Liver (tissue), 9 donors: ENCODE measurements around the gene AP1M2. TPM values are rescaled to one million over a fixed set of nuclear protein-coding genes. Genes with fewer than 3 reads are reported as not detected.

Experiments used
- DNase-seq: peaks from one replicate; pipeline ENCODE4 v3.0.0-alpha.2; 2017; ENCODE audit warnings: low spot score
- H3K27ac ChIP-seq, 2 donors: one replicate each; pipeline ENCODE4 v1.7.0; 2013; ENCODE audit warnings: inconsistent platforms in 2 of 2, low read length in 2 of 2, control low read depth in 1 of 2, low read depth in 1 of 2, mild to moderate bottlenecking in 1 of 2
- H3K27me3 ChIP-seq, 4 donors: one replicate each; pipeline versions ENCODE4 v1.6.1 to v1.7.0; 2013; ENCODE audit warnings: low read length in 3 of 4, inconsistent platforms in 1 of 4, mild to moderate bottlenecking in 1 of 4, moderate library complexity in 1 of 4; ENCODE audit not compliant: control insufficient read depth in 4 of 4, insufficient read depth in 4 of 4
- H3K36me3 ChIP-seq, 4 donors: one replicate each; pipeline versions ENCODE4 v1.6.1 to v1.7.0; 2013; ENCODE audit warnings: low read length in 3 of 4, mild to moderate bottlenecking in 3 of 4, low read depth in 1 of 4, moderate library complexity in 1 of 4; ENCODE audit not compliant: control insufficient read depth in 4 of 4, insufficient read depth in 3 of 4
- H3K4me1 ChIP-seq, 4 donors: one replicate each; pipeline versions ENCODE4 v1.6.1 to v1.7.0; 2013; ENCODE audit warnings: low read length in 3 of 4, mild to moderate bottlenecking in 3 of 4, moderate library complexity in 1 of 4; ENCODE audit not compliant: control insufficient read depth in 4 of 4, insufficient read depth in 4 of 4
- H3K4me3 ChIP-seq, 3 donors: one replicate each; pipeline versions ENCODE4 v1.6.1 to v1.7.0; 2013; ENCODE audit warnings: low read length in 3 of 3, control low read depth in 1 of 3, low read depth in 1 of 3, mild to moderate bottlenecking in 1 of 3
- H3K9ac ChIP-seq, 2 donors: one replicate each; pipeline ENCODE4 v1.7.0; 2013; ENCODE audit warnings: low read length in 2 of 2, mild to moderate bottlenecking in 2 of 2, moderate library complexity in 2 of 2, control low read depth in 1 of 2, low read depth in 1 of 2
- H3K9me3 ChIP-seq, 4 donors: one replicate each; pipeline versions ENCODE4 v1.6.1 to v1.7.0; 2013; ENCODE audit warnings: low read length in 3 of 4; ENCODE audit not compliant: control insufficient read depth in 4 of 4
- EGR1 ChIP-seq, 2 donors: IDR thresholded peaks; 2 replicates each; pipeline ENCODE4 v1.6.1; 2016 to 2018; ENCODE audit warnings: antibody characterized with exemption in 2 of 2, low read depth in 2 of 2
- FOXA1 ChIP-seq: IDR thresholded peaks from 2 replicates; pipeline ENCODE4 v1.6.1; 2016; ENCODE audit warnings: antibody characterized with exemption
- FOXA2 ChIP-seq: IDR thresholded peaks from 2 replicates; pipeline ENCODE4 v1.6.1; 2016; ENCODE audit warnings: antibody characterized with exemption
- GABPA ChIP-seq, 2 donors: IDR thresholded peaks in 1 of 2; conservative IDR thresholded peaks in 1 of 2; 2 replicates each; pipeline ENCODE4 v1.6.1; 2016; ENCODE audit warnings: antibody characterized with exemption in 2 of 2, mild to moderate bottlenecking in 1 of 2, moderate library complexity in 1 of 2
- HNF4A ChIP-seq, 2 donors: conservative IDR thresholded peaks; 2 replicates each; pipeline ENCODE4 v1.6.1; 2016; ENCODE audit warnings: antibody characterized with exemption in 2 of 2, mild to moderate bottlenecking in 2 of 2
- HNF4G ChIP-seq: IDR thresholded peaks from 2 replicates; pipeline ENCODE4 v1.6.1; 2016; ENCODE audit warnings: antibody characterized with exemption
- JUND ChIP-seq, 2 donors: IDR thresholded peaks; 2 replicates each; pipeline ENCODE4 v1.6.1; 2016; ENCODE audit warnings: antibody characterized with exemption in 2 of 2
- MAX ChIP-seq: IDR thresholded peaks from 2 replicates; pipeline ENCODE4 v1.6.1; 2016; ENCODE audit warnings: antibody characterized with exemption
- NR2F2 ChIP-seq: IDR thresholded peaks from 2 replicates; pipeline ENCODE4 v1.6.1; 2016; ENCODE audit warnings: antibody characterized with exemption
- RAD21 ChIP-seq, 2 donors: IDR thresholded peaks; 2 replicates each; pipeline ENCODE4 v1.6.1; 2016; ENCODE audit warnings: antibody characterized with exemption in 2 of 2, mild to moderate bottlenecking in 2 of 2
- RXRA ChIP-seq, 2 donors: IDR thresholded peaks; 2 replicates each; pipeline ENCODE4 v1.6.1; 2017 to 2018; ENCODE audit warnings: antibody characterized with exemption in 2 of 2, mild to moderate bottlenecking in 1 of 2
- SP1 ChIP-seq: IDR thresholded peaks from 2 replicates; pipeline ENCODE4 v1.6.1; 2018; ENCODE audit warnings: antibody characterized with exemption, mild to moderate bottlenecking
- TAF1 ChIP-seq: conservative IDR thresholded peaks from 2 replicates; pipeline ENCODE4 v1.6.1; 2016; ENCODE audit warnings: antibody characterized with exemption, mild to moderate bottlenecking
- YY1 ChIP-seq: IDR thresholded peaks from 2 replicates; pipeline ENCODE4 v1.6.1; 2016; ENCODE audit warnings: antibody characterized with exemption, mild to moderate bottlenecking
- WGBS: extraction: QIAGEN DNeasy Blood & Tissue Kit; methylation state at CpG from one replicate; pipeline ENCODE4 v1.1.7; 2013; 5-methylcytosine and 5-hydroxymethylcytosine counted together
- polyA plus RNA-seq, 2 donors: library from polyadenylated mRNA; stranded (reverse) in 1 of 2; unstranded in 1 of 2; fragments of 200-250 nt in 1 of 2; fragments of >200 nt in 1 of 2; fragmentation: Nextera tagmentation in 1 of 2; extraction: Ambion mirVana in 1 of 2; gene quantifications; one replicate each; pipeline versions ENCODE4 v1.2.1 to v1.2.3, GENCODE V29; 2013 to 2015
- total RNA-seq, 2 donors: library from RNA; depleted of rRNA; stranded (reverse); fragments of >200 nt; gene quantifications; one replicate each; pipeline ENCODE4 v1.2.3, GENCODE V29; 2014
- TF ChIP-seq, protein P1 (sequence below): IDR thresholded peaks from 2 replicates; pipeline ENCODE4 v1.6.1; 2016; ENCODE audit warnings: antibody characterized with exemption, mild to moderate bottlenecking
- TF ChIP-seq, protein P2 (sequence below): fragments of 150-350 bp; IDR thresholded peaks from 2 replicates; pipeline ENCODE4 v1.5.1; 2017; ENCODE audit warnings: improper control_type of control experiment, low read depth, low read length; ENCODE audit not compliant: missing input control
- TF ChIP-seq, protein P3 (sequence below): IDR thresholded peaks from 2 replicates; pipeline ENCODE4 v1.6.1; 2016; ENCODE audit warnings: antibody characterized with exemption
- TF ChIP-seq, protein P4 (sequence below): IDR thresholded peaks from 2 replicates; pipeline ENCODE4 v1.6.1; 2016; ENCODE audit warnings: antibody characterized with exemption
- donor health status: healthy.
- donor health status: healthy.
- donor health status: healthy.
- donor health status: healthy.
- donor health status: healthy.

AP1M2 gene
- total and polyA plus RNA-seq, 4 donors, result 0.42 to 1.3 (median 0.70) TPM

DNA sequence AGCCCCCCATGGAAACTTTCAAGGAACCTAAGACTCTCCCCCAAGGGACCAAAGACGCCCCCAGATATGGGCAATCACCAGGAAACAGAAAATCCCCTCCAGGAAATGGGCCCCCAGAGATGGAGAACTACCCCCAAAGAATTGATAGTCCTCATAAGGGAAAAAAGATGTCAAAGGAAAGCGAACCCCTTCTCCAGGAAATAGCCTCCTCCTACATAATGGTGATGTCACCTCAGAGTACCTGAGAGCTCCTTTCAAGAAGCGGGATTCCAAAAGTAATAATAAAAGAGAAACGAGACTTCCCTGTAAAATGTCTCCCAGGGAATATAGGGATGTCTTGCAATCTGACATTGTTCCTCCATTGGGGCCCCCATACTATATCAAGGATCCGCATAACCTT, 19.5 kb downstream of the AP1M2 start:
- no peaks in the 10 kb centered on the region for H3K27me3 ChIP-seq
- no peak for DNase-seq
- peak overlapping the region; percentile 46 to 65 for H3K27ac ChIP-seq
- H3K4me3 ChIP-seq, result peak overlapping the region in 2 of 3 donors; percentile 55 to 91
- H3K9me3 ChIP-seq, result no peaks in the 10 kb centered on the region
- H3K36me3 ChIP-seq, result peaks cover 0 to 1% (median 0%) of the 10 kb centered on the region in 4 donors
- H3K4me1 ChIP-seq, result peaks cover 13 to 41% (median 23%) of the 10 kb centered on the region in 4 donors
- H3K9ac ChIP-seq, result peak overlapping the region; percentile 22 to 58
- 47% methylated on average over 5 of the region's 5 CpGs for whole genome bisulfite sequencing
- TF ChIP-seq NR2F2, result no peak
- TF ChIP-seq, protein P1, sequence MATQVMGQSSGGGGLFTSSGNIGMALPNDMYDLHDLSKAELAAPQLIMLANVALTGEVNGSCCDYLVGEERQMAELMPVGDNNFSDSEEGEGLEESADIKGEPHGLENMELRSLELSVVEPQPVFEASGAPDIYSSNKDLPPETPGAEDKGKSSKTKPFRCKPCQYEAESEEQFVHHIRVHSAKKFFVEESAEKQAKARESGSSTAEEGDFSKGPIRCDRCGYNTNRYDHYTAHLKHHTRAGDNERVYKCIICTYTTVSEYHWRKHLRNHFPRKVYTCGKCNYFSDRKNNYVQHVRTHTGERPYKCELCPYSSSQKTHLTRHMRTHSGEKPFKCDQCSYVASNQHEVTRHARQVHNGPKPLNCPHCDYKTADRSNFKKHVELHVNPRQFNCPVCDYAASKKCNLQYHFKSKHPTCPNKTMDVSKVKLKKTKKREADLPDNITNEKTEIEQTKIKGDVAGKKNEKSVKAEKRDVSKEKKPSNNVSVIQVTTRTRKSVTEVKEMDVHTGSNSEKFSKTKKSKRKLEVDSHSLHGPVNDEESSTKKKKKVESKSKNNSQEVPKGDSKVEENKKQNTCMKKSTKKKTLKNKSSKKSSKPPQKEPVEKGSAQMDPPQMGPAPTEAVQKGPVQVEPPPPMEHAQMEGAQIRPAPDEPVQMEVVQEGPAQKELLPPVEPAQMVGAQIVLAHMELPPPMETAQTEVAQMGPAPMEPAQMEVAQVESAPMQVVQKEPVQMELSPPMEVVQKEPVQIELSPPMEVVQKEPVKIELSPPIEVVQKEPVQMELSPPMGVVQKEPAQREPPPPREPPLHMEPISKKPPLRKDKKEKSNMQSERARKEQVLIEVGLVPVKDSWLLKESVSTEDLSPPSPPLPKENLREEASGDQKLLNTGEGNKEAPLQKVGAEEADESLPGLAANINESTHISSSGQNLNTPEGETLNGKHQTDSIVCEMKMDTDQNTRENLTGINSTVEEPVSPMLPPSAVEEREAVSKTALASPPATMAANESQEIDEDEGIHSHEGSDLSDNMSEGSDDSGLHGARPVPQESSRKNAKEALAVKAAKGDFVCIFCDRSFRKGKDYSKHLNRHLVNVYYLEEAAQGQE, result no peak
- TF ChIP-seq, protein P2, sequence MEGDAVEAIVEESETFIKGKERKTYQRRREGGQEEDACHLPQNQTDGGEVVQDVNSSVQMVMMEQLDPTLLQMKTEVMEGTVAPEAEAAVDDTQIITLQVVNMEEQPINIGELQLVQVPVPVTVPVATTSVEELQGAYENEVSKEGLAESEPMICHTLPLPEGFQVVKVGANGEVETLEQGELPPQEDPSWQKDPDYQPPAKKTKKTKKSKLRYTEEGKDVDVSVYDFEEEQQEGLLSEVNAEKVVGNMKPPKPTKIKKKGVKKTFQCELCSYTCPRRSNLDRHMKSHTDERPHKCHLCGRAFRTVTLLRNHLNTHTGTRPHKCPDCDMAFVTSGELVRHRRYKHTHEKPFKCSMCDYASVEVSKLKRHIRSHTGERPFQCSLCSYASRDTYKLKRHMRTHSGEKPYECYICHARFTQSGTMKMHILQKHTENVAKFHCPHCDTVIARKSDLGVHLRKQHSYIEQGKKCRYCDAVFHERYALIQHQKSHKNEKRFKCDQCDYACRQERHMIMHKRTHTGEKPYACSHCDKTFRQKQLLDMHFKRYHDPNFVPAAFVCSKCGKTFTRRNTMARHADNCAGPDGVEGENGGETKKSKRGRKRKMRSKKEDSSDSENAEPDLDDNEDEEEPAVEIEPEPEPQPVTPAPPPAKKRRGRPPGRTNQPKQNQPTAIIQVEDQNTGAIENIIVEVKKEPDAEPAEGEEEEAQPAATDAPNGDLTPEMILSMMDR, result no peak
- TF ChIP-seq YY1, result no peak
- TF ChIP-seq FOXA1, result no peak
- TF ChIP-seq RAD21 (IDR thresholded peaks at IDR 0.05), result no peak
- TF ChIP-seq EGR1 (IDR thresholded peaks at IDR 0.05; ENCODE audit: low read depth in 2 of 2), result no peak
- no peak for TF ChIP-seq HNF4A (conservative IDR thresholded peaks at IDR 0.05)
- no peak for TF ChIP-seq RXRA (IDR thresholded peaks at IDR 0.05)
- TF ChIP-seq FOXA2, result no peak
- TF ChIP-seq, protein P3, sequence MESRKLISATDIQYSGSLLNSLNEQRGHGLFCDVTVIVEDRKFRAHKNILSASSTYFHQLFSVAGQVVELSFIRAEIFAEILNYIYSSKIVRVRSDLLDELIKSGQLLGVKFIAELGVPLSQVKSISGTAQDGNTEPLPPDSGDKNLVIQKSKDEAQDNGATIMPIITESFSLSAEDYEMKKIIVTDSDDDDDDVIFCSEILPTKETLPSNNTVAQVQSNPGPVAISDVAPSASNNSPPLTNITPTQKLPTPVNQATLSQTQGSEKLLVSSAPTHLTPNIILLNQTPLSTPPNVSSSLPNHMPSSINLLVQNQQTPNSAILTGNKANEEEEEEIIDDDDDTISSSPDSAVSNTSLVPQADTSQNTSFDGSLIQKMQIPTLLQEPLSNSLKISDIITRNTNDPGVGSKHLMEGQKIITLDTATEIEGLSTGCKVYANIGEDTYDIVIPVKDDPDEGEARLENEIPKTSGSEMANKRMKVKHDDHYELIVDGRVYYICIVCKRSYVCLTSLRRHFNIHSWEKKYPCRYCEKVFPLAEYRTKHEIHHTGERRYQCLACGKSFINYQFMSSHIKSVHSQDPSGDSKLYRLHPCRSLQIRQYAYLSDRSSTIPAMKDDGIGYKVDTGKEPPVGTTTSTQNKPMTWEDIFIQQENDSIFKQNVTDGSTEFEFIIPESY, result no peak
- TF ChIP-seq TAF1, result no peak
- no peak for TF ChIP-seq SP1
- TF ChIP-seq HNF4G, result no peak
- TF ChIP-seq, protein P4, sequence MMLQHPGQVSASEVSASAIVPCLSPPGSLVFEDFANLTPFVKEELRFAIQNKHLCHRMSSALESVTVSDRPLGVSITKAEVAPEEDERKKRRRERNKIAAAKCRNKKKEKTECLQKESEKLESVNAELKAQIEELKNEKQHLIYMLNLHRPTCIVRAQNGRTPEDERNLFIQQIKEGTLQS, result no peak
- TF ChIP-seq GABPA (IDR thresholded peaks at IDR 0.05 in 1 of 2, conservative IDR thresholded peaks at IDR 0.05 in 1 of 2), result no peak
- TF ChIP-seq JUND (IDR thresholded peaks at IDR 0.05), result no peak
- TF ChIP-seq MAX, result no peak
